Activated CD4-positive, alpha-beta T cell treated with anti-CD3 and anti-CD28 coated beads, Interleukin-2, Interleukin-4, amounts not matched to agents 100 ng/mL and 50 ng/mL, durations not matched to agents 16 hours and 8 hours (primary cell): ENCODE data around the gene OR10C1.

ENCODE experiments used
- DNase-seq: peaks from one replicate; pipeline ENCODE4 v3.0.0-alpha.2; 2020; ENCODE audit warnings: low spot score

The OR10C1 gene

DNA sequence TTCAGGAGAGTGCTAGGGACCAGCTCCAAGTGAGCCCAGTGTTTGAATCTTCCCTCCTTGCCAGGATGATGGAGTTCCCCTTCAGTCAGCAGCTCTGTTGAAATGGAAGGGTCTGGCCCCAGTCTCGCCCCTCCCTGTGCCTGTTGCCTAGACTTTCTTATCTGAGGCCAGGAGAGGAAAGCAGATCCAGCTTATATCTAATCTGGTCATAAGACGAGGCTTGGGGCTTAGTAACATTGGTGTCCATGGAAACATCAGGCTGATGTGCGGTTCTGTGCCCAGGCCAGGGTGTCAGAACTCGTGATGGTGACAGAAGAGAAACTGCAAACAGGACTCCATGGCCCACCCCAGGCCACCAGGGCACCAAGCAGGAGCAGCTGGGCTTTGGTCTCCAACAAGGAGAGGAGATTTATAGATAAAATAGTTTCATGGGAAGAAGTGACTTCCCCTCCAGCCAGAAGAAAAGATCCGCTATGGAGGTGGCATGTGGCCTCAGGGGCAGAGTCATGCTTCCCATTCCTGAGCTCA, 38.9 kb downstream of the OR10C1 start:
- DNase-seq: no peak

DNA sequence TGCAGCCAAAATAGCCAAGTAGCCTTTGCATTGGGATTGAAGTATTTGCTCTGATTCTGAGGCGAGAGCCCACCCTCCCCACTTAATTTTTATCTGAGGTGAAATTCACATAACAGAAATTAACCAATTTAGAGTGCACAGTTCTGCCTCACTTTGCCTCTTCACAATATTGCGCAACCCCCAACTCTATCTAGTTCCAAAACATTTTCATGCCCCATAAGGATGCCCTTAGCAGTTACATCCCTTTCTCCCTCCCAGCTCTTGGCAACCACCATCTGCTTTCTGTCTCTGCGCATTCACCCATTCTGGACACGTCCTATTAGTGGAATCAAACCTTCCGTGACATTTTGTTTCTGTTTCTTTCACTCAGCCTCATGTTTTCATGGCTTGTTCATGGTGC, 39.6 kb downstream of the OR10C1 start:
- no peak for DNase-seq

DNA sequence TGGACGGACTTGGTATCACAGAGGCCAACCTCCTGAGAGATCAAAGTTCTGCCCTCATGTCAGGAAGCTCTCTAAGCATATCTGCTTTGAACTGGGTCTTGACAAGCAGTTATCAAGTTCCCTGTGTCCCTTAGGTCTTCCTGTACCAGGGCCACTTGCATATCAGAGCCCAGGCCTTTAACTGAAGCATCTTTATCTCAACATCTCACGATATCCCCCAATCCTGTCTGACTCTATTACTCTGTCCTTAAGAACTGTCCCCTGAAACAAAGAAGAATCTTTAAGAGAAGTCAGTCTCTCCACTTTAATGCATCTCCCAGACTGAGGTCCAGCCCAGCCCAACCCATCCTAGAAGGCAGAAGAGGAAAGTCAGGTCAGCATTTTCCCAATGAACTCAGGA, 40.5 kb downstream of the OR10C1 start:
- no peak for DNase-seq

DNA sequence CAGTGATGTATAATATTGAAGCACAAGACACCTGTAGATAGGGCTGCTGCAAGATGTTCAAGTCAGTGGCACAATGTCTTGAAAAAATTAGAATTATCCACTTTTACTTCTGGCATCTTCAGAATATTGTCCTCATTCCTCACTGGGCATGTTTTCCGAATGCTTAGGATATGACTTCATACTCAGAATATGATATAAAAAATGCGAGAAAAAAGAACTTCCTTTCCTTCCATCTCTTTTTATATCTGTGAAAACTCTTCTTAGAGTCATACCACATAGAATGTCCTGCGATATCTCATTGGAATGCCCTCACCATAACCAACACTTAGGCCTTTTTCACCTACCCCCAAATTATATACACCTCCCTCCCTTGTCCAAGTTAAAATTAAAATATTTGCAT, 44.1 kb downstream of the OR10C1 start:
- DNase-seq: no peak

DNA sequence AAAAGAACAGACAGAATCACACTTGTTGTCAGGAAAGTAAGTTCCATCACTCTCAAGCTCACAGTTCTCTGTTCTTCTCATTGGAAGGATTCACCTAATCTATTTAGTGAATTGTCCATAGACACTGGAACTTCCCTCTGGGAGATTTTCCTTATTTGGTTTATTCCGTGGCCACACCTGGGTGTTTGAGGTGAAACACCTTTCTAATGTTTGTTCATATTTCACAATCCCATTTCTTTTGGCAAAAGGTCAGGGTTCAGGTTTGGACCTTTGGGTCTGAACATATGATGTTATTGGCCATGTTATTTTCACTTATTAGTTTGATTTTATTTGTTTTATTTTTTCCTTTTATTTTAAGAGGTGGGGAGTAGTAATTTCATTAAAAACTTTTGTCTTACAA, 44.6 kb downstream of the OR10C1 start:
- DNase-seq: no peak

DNA sequence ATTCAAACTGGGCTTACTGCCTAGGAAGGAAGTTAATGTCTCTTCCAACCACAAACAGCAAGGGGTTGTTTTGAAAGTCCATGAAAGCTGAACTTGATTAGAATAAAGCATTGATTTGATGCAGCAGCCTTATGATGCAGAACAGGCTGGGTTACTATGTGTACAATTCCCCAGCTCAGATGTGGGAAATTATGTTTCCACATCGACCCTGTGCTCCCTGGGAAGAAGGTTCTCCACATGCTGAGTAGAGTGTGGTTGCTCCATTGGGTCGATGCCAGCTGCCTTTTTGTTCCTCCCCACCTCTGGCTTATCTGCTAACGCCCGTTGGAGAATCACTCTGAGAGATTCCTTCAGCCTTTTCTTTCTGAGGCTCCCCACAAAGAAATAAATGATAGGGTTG, 47.5 kb downstream of the OR10C1 start:
- DNase-seq: no peak

DNA sequence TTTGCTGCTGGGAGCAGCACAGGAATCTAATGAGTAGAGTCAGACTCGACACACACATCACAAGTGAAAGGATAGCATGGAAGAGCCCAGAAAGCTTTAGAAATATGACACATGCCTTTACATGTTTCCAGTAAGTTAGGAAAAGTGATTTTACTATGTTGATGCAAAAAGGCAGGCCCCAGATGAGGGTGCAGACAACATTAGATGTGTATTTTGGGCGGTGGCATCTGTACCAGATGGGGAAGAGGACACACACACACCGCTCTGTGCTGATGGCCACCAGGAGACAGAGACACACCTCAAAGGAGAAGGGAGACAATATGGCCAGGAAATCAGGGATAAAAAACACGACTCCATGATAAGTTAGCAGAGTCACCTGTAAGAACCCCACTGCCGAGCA, 48.0 kb downstream of the OR10C1 start:
- no peak for DNase-seq

DNA sequence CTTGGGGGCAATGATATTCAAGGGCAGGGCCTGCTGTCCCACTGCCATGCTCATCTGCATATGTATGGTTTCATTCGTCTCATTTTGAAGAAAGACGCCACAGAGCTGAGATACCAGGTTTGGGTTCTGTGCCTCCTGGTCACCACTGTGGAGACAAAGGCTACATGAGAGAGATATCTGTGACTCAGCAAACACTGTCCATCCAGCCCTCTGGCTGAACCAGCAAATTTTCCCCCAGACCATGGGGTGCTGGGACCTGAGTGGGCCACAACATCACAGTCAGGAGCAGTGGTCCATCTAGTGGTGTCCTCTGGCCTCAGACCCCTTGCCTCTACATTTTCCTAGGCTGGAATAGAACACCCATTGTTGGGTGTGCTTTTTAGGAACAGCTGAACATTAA, 48.6 kb downstream of the OR10C1 start, which contains the start of gene MAS1L:
Gene MAS1L (minus strand): TSS at position 297 of the 400 bp plus-strand sequence. CDS start 54 bp downstream, at position 243.
- no peak for DNase-seq

DNA sequence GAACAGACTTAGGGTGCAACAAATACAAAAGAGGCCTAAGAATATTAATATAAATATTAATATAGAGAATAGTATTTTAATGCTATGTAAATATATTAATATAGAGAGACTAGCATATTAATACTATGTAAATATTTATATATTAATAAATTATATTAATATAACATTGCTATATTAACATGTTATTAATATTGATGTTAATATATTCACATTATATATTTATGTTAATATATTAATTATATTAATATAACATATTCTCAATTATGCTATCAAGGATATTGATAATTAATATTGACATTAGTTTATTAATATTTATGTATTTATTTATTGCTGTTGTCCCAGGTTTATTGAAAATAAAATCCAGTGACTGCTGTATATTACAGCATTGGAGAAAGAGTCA, 49.8 kb downstream of the OR10C1 start:
- DNase-seq: no peak

DNA sequence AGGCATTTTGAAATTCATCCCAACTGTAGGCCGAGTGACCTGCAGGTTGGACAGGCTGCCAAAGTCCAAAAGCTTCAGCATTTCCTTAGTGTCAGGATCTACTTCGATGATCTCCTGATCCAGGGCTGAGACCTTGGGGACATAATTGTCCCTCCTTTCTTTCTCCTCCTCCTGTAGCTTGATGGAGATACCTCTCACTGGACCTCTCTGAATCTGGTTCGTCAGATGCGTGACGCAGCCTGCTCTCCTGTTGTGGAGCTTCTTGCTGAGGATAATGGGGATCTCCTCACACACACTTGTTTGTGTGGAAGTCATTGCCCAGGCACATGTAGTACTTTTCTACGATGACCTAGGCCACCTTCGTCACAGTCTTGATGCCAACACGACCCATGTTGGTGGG, 50.2 kb downstream of the OR10C1 start:
- no peak for DNase-seq

DNA sequence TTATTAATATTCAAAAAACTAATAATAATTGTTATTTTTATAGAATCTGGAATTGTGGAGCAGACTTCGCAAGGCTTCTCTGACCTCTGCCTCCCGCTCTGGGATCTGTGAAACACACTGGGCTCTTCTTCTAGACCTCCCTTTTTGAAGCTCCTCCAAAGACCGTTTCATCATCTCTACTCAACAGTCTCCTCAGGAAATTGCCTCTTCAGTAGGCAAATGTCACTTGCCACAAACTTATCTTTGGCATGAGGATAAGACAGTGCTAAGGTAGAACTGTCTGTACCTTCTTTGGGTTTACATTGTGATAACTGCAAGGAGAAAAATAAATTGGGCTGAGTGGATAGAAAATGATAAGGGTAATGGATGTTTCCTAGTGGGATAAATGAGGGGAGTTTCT, 50.9 kb downstream of the OR10C1 start:
- no peak for DNase-seq

DNA sequence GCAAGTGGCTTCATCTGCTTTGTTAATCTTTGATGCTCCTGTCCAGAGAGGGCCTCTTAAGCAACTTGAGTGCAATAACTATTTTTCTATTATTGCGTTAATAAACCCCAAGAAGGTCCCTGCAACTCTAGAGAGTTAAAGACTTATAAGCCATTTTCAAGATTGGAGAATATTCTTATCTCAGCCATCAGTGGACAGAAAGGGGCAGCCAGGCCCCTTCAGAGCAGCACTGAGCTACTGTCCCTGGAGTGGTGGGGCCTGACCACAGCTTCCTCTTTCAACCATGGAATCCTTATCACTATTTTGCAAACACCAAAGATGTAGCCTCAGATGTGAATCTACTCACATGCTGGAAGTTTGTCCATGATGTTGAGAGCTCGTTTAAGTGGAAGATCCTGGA, 51.4 kb downstream of the OR10C1 start:
- DNase-seq: no peak
